ENCODE results near the gene EYA2.

GRCh38 chr20:47141350-47141921 lies 246.8 kb downstream of the EYA2 start:
- TF ChIP-seq CTCF (IDR thresholded peaks at IDR 0.05): no peak
- TF ChIP-seq POLR2A (IDR thresholded peaks at IDR 0.05): no peak

All from adrenal gland (tissue), 5 donors.